CD14-positive monocyte (primary cell): ENCODE results near the gene SCPEP1. TPM values are rescaled to one million over a fixed set of nuclear protein-coding genes. Genes with fewer than 3 reads are reported as not detected.

Experiments
- DNase-seq, 3 donors: peaks; one replicate each; pipeline ENCODE4 v3.0.0-alpha.2; 2011 to 2022
- H2AFZ ChIP-seq: 2 replicates; pipeline ENCODE4 v1.6.0; 2012; ENCODE audit warnings: mild to moderate bottlenecking, low read depth, low read length, inconsistent platforms; ENCODE audit not compliant: insufficient read depth, poor library complexity, severe bottlenecking
- H3K27ac ChIP-seq, 2 donors: 1 replicate in 1 of 2; 2 replicates in 1 of 2; pipeline ENCODE4 v1.5.1; 2012 to 2013; ENCODE audit warnings: low read length in 2 of 2, control low read depth in 1 of 2, inconsistent platforms in 1 of 2, low read depth in 1 of 2, mild to moderate bottlenecking in 1 of 2
- H3K27me3 ChIP-seq, 2 donors: one replicate each; pipeline versions ENCODE4 v1.6.0 to v1.6.1; 2011 to 2013; ENCODE audit warnings: low read length in 2 of 2; ENCODE audit not compliant: control insufficient read depth in 2 of 2, insufficient read depth in 2 of 2
- H3K36me3 ChIP-seq, 2 donors: replicated peaks in 1 of 2; 1 replicate in 1 of 2; 2 replicates in 1 of 2; pipeline versions ENCODE4 v1.5.1 to v1.6.1; 2012 to 2013; ENCODE audit warnings: low read length in 2 of 2, control low read depth in 1 of 2, inconsistent platforms in 1 of 2, mild to moderate bottlenecking in 1 of 2; ENCODE audit not compliant: insufficient read depth in 2 of 2, control insufficient read depth in 1 of 2
- H3K4me1 ChIP-seq, 2 donors: 1 replicate in 1 of 2; 2 replicates in 1 of 2; pipeline versions ENCODE4 v1.5.1 to v1.6.1; 2012 to 2013; ENCODE audit warnings: low read length in 2 of 2, control low read depth in 1 of 2, inconsistent platforms in 1 of 2, mild to moderate bottlenecking in 1 of 2, moderate library complexity in 1 of 2; ENCODE audit not compliant: insufficient read depth in 2 of 2, control insufficient read depth in 1 of 2
- H3K4me2 ChIP-seq: replicated peaks from 2 replicates; pipeline ENCODE3; 2012; ENCODE audit warnings: low read length, moderate library complexity, mild to moderate bottlenecking; ENCODE audit not compliant: poor library complexity, severe bottlenecking; ENCODE audit errors: extremely low read depth
- H3K4me3 ChIP-seq, 3 experiments: fragments of 200-600 bp in 1 of 3; sonication (generic) in 1 of 3; replicated peaks in 1 of 3; 1 replicate in 2 of 3; 2 replicates in 1 of 3; pipeline ENCODE4 v1.5.1; 2011 to 2013; ENCODE audit warnings: low read length in 3 of 3, mild to moderate bottlenecking in 3 of 3, control low read depth in 2 of 3, low read depth in 2 of 3, inconsistent platforms in 1 of 3, moderate library complexity in 1 of 3
- H3K79me2 ChIP-seq: 2 replicates; pipeline ENCODE4 v1.6.0; 2012; ENCODE audit warnings: mild to moderate bottlenecking, control low read depth, inconsistent platforms, low read length, moderate library complexity; ENCODE audit not compliant: insufficient read depth
- H3K9ac ChIP-seq: 2 replicates; pipeline ENCODE4 v1.6.0; 2017; ENCODE audit warnings: low read length, mild to moderate bottlenecking; ENCODE audit not compliant: insufficient read depth, poor library complexity, severe bottlenecking
- H3K9me3 ChIP-seq, 2 donors: replicated peaks in 1 of 2; 1 replicate in 1 of 2; 2 replicates in 1 of 2; pipeline versions ENCODE4 v1.5.1 to v1.6.1; 2012 to 2013; ENCODE audit warnings: low read length in 2 of 2, control low read depth in 1 of 2; ENCODE audit not compliant: control insufficient read depth in 1 of 2, insufficient read depth in 1 of 2
- H4K20me1 ChIP-seq: 2 replicates; pipeline ENCODE4 v1.6.0; 2012; ENCODE audit warnings: mild to moderate bottlenecking, low read length, control low read depth, moderate library complexity; ENCODE audit not compliant: insufficient read depth
- H3K27ac Mint-ChIP-seq, 7 donors: one replicate each; pipeline ENCODE4 v1.8.0; 2020; ENCODE audit warnings: mild to moderate bottlenecking in 7 of 7, mixed read lengths in 7 of 7, moderate library complexity in 6 of 7, inconsistent platforms in 2 of 7
- H3K27me3 Mint-ChIP-seq, 3 donors: one replicate each; pipeline ENCODE4 v1.8.0; 2021 to 2022; ENCODE audit warnings: low read depth in 3 of 3, mild to moderate bottlenecking in 3 of 3, mixed read lengths in 3 of 3, moderate library complexity in 3 of 3, inconsistent platforms in 1 of 3
- H3K36me3 Mint-ChIP-seq, 2 donors: one replicate each; pipeline ENCODE4 v1.8.0; 2020; ENCODE audit warnings: mixed read lengths in 2 of 2, inconsistent platforms in 1 of 2, mild to moderate bottlenecking in 1 of 2
- H3K4me1 Mint-ChIP-seq: one replicate; pipeline ENCODE4 v1.8.0; 2020; ENCODE audit warnings: mild to moderate bottlenecking, mixed read lengths
- H3K4me3 Mint-ChIP-seq, 2 donors: one replicate each; pipeline ENCODE4 v1.8.0; 2020; ENCODE audit warnings: mild to moderate bottlenecking in 2 of 2, mixed read lengths in 2 of 2, moderate library complexity in 1 of 2
- H3K9me3 Mint-ChIP-seq, 7 donors: one replicate each; pipeline ENCODE4 v1.8.0; 2020 to 2022; ENCODE audit warnings: mixed read lengths in 7 of 7, mild to moderate bottlenecking in 6 of 7, moderate library complexity in 6 of 7, inconsistent platforms in 2 of 7
- WGBS: methylation state at CpG from one replicate; pipeline ENCODE4 v1.1.5; 2013; ENCODE audit warnings: missing lambda C conversion rate; ENCODE audit not compliant: insufficient coverage; 5-methylcytosine and 5-hydroxymethylcytosine counted together
- intact Hi-C, 2 donors: fragments of 100-400 bp; cut with micrococcal nuclease; formaldehyde crosslinking; loops; one replicate each; pipeline versions ENCODE4 v1.15.0 to v1.15.1; 2023
- polyA plus RNA-seq, 3 donors: library from polyadenylated mRNA; depleted of rRNA in 1 of 3; unstranded in 2 of 3; stranded (reverse) in 1 of 3; fragments of 300-500 nt in 2 of 3; fragments of >200 nt in 1 of 3; fragmentation: Illumina TruSeq in 2 of 3; gene quantifications; 1 replicate in 2 of 3; 2 replicates in 1 of 3; pipeline ENCODE4 v1.2.3, GENCODE V29; 2012 to 2021
- TF ChIP-seq, protein P1 (sequence below): fragments of 200-600 bp; IDR thresholded peaks from one replicate; pipeline ENCODE4 v1.8.0; 2022; ENCODE audit warnings: antibody characterized with exemption, mild to moderate bottlenecking

Gene SCPEP1
- polyA plus RNA-seq, 3 donors = 373 to 451 (median 426) TPM

- H3K27ac Mint-ChIP-seq = peak overlapping the region in 6 of 7 donors; percentile 26 to 66 (median 38)
Observed at GRCh38 chr17:56939869-56940484, 38.0 kb upstream of the SCPEP1 start.

GRCh38 chr17:56943505-56944125 lies 34.3 kb upstream of the SCPEP1 start:
- H3K36me3 ChIP-seq = peaks cover 48 to 92% of the 10 kb centered on the region in 2 donors
- no peak overlapping the region for H3K27ac Mint-ChIP-seq

More at GRCh38 chr17:56939869-56940484, 38.0 kb upstream of the SCPEP1 start:
- H3K4me3 Mint-ChIP-seq = no peak overlapping the region
- no peaks in the 10 kb centered on the region for H3K4me1 ChIP-seq
- H3K36me3 ChIP-seq = peaks cover 49 to 90% of the 10 kb centered on the region in 2 donors
- no peaks in the 10 kb centered on the region for H3K9me3 ChIP-seq
- no peak overlapping the region for H3K4me3 ChIP-seq
- H3K79me2 ChIP-seq = no peaks in the 10 kb centered on the region
- H3K27ac ChIP-seq = no peak overlapping the region
- DNase-seq = peak; percentile 62 to 89 (median 75)
- no peaks in the 10 kb centered on the region for H3K27me3 Mint-ChIP-seq
- H2AFZ ChIP-seq = no peak overlapping the region
- peaks cover 7% of the 10 kb centered on the region for H4K20me1 ChIP-seq
- intact Hi-C loops = loop anchor here (2.0 to 5.0 kb wide), 4 partner anchors 38 to 123 kb away; no protein-coding TSS in a partner anchor
- peaks cover 57 to 83% of the 10 kb centered on the region in 2 donors for H3K36me3 Mint-ChIP-seq
- H3K27me3 ChIP-seq = no peaks in the 10 kb centered on the region
- no peaks in the 10 kb centered on the region for H3K9me3 Mint-ChIP-seq
- TF ChIP-seq, protein P1, sequence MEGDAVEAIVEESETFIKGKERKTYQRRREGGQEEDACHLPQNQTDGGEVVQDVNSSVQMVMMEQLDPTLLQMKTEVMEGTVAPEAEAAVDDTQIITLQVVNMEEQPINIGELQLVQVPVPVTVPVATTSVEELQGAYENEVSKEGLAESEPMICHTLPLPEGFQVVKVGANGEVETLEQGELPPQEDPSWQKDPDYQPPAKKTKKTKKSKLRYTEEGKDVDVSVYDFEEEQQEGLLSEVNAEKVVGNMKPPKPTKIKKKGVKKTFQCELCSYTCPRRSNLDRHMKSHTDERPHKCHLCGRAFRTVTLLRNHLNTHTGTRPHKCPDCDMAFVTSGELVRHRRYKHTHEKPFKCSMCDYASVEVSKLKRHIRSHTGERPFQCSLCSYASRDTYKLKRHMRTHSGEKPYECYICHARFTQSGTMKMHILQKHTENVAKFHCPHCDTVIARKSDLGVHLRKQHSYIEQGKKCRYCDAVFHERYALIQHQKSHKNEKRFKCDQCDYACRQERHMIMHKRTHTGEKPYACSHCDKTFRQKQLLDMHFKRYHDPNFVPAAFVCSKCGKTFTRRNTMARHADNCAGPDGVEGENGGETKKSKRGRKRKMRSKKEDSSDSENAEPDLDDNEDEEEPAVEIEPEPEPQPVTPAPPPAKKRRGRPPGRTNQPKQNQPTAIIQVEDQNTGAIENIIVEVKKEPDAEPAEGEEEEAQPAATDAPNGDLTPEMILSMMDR = peak; percentile 87
- no peak overlapping the region for H3K4me2 ChIP-seq
- H3K4me1 Mint-ChIP-seq = peaks cover 2% of the 10 kb centered on the region
- WGBS = 69% methylated on average over 6 of the region's 11 CpGs
- H3K9ac ChIP-seq = no peak overlapping the region

More at GRCh38 chr17:56943505-56944125, 34.3 kb upstream of the SCPEP1 start:
- no peak overlapping the region for H3K4me3 Mint-ChIP-seq
- peaks cover 2% of the 10 kb centered on the region for H3K4me1 Mint-ChIP-seq
- Histone ChIP-seq H3K27ac (no peak overlapping the region), H3K9me3 (no peaks in the 10 kb centered on the region), H3K4me3 (no peak overlapping the region), H3K4me2 (no peak overlapping the region), H3K9ac (no peak overlapping the region), H4K20me1 (peaks cover 7% of the 10 kb centered on the region), H3K79me2 (no peaks in the 10 kb centered on the region), H3K4me1 (no peaks in the 10 kb centered on the region), H3K27me3 (no peaks in the 10 kb centered on the region), H2AFZ (no peak overlapping the region)
- TF ChIP-seq, protein P1 = no peak
- no peaks in the 10 kb centered on the region for H3K9me3 Mint-ChIP-seq
- H3K27me3 Mint-ChIP-seq = no peaks in the 10 kb centered on the region
- WGBS = 78% methylated on average over 5 of the region's 10 CpGs
- intact Hi-C loops = loop anchor here (5.0 kb wide), 2 partner anchors 51 to 126 kb away; no protein-coding TSS in a partner anchor
- peaks cover 65 to 87% of the 10 kb centered on the region in 2 donors for H3K36me3 Mint-ChIP-seq
- DNase-seq = peak in 1 of 3 donors; percentile 14
